WI38 (cell line): Measurements from ENCODE around the gene SLMAP.

Source experiments
- H3K4me3 ChIP-seq: 2 replicates; pipeline ENCODE4 v1.5.1; 2011; ENCODE audit warnings: low read depth, mild to moderate bottlenecking, control low read depth, low read length
- CTCF ChIP-seq: IDR thresholded peaks from 2 replicates; pipeline ENCODE4 v1.5.1; 2012; ENCODE audit warnings: low read depth, mild to moderate bottlenecking, control low read depth, low read length

SLMAP gene

GRCh38 chr3:57783186-57784088 is 27.3 kb downstream of the SLMAP start:
- no peak for TF ChIP-seq CTCF
- H3K4me3 ChIP-seq, result no peak overlapping the region

GRCh38 chr3:57784089-57784735 is 28.1 kb downstream of the SLMAP start:
- no peak overlapping the region for H3K4me3 ChIP-seq
- no peak for TF ChIP-seq CTCF

DNA sequence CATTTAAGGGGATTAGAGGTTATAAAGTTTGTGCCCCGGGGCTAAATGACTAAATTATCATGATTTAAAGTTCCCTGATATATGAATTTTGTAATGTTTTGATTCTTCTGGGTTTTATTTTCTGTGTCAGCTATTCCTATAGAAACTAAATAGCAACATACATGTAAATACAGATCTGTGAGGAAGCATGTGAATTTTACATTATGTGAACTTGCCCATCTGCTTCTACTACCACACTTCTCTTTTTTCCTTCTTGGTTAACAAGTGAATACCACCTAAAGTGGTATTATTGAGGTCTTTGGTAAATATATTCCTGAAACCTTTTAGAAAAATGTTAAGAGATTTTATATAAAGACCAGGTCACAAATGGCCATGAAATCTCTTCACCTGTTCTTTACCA is 29.3 kb downstream of the SLMAP start:
- H3K4me3 ChIP-seq, result no peak overlapping the region
- no peak for TF ChIP-seq CTCF

DNA sequence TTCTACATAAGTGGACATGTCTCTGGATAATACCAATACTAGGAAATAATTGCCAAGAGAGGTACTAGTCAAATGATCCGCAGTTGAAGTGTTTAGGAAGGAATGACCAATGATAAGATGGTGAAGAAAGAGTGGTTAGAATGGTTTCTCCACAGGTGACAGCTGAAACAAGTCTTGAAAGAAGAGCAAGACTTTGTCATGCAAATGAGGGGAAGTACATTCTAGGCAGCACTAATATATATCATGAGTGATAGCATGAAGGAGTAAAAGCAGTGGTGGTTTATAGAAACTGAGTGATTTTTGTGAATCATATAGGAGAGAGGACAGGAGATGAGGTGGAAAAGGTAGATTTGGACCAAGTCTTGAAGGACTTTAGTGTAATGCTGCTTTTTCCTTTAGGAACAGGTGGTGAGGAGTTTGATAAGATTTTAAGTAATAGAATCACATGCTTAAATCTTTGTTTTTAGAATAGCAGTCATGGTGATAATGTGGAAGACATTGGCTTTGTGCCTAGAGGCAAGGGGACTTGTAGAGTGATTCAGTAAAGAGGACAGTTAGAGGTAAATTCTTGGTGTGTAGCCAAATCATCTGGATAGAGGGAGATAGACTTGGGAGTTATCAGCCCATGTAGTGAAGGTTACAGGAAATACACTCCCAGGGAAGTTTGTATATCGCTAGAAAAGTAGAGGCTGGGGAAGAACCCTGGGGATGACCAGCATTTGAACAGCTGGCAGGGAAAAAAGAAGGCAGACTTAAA is 31.9 kb downstream of the SLMAP start:
- H3K4me3 ChIP-seq, result no peak overlapping the region
- TF ChIP-seq CTCF, result no peak

DNA sequence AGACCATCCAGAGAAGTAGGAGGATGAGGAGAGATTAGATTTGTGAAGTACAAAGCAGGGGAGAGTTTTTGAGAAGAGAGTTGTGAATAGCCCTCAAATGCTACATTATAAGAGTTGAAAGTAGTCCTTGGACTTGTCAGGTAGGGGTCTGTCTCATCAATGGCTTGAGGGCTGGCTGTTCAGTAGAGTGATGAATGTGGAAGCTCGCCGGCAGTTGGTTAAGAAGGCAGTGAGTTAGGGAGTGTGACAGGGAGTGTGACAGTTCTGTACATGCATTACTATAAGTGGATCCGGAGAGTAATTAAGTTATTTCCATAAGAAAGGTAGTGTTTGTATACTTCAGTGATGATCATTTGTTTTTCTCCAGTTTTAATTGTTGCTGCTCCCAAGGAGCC is 32.5 kb downstream of the SLMAP start:
- TF ChIP-seq CTCF, result no peak
- H3K4me3 ChIP-seq, result no peak overlapping the region

GRCh38 chr3:57791245-57791644 is 35.1 kb downstream of the SLMAP start:
- no peak overlapping the region for H3K4me3 ChIP-seq
- no peak for TF ChIP-seq CTCF

- H3K4me3 ChIP-seq, result no peak overlapping the region
- no peak for TF ChIP-seq CTCF
Observed at GRCh38 chr3:57792198-57792597, 36.1 kb downstream of the SLMAP start.
